GM21528 (cell line): ENCODE results near the gene PTDSS2.
"Not testable (repeated sequence)": the region's sequence is repeated elsewhere in the genome, so short reads cannot be mapped to it uniquely, and the experiment has no call there.

Experiments
- ATAC-seq: cut with Tn5 transposase; IDR thresholded peaks from one replicate; pipeline ENCODE4 v1.9.1; 2021; ENCODE audit warnings: mild to moderate bottlenecking, moderate library complexity; ENCODE audit not compliant: unreplicated experiment, low FRiP score

The PTDSS2 gene

DNA sequence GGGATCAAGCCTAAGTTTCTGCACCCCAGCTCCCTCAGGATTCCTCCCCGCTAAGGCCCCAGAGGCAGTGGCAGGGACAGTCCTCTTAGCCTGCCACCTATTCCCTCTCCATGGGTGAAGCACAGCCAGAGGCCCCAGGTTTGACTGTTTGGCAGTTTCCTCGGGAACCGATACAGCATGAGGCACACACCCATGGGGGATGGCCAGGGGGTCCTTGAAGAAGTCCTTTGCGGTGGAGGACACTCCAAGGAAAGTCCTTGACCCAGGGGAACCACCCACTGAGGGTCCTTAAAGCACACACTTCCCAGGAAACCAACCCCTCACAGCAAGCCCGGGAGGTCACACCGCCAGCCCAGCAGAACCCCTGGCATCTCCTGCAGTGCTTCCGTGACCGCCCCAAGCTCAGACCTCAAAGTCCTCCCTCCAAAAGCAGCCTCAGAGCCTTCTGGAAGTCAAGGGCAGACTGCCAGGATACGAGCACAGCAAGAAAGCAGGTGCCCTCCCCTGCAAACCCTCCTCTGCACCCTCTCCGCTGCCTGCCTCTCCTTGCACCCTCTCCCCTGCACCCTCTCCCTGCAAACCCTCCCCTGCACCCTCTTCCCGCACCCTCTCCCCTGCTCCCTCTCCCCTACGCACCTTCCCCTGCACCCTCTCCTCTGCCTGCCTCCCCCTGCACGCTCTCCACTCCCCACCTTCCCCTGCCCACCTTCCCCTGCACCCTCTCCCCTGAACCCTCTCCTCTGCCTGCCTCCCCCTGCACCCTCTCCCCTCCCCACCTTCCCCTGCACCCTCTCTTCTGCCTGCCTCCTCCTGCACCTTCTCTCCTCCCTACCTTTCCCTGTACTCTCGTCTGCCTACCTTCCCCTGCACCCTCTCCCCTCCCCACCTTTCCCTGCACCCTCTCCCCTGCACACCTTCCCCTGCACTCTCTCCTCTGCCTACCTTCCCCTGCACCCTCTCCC is 36.7 kb upstream of the PTDSS2 start:
- ATAC-seq = no peak

DNA sequence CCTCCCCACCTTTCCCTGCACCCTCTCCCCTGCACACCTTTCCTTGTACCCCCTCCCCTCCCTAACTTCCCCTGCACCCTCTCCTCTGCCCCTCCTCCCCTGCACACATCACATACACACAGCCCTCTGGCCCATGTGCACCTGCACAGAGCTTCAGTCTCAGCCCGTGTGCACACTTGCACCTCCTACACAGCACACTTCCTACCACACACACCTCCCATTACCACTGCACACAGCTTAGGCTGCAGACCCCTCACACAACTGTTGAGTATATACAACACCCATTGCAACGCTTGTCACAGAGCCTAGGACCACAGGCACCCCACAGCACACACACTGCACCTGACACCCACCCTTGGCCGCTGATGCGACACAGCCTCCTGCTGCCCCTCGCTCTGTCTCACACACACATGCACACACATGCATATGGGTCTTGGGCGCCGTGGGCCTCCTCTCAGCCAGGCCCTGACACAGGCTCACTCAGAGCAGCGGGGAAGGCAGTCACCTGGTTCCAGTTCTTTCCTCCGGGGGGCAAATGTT is 35.7 kb upstream of the PTDSS2 start:
- no peak for ATAC-seq

DNA sequence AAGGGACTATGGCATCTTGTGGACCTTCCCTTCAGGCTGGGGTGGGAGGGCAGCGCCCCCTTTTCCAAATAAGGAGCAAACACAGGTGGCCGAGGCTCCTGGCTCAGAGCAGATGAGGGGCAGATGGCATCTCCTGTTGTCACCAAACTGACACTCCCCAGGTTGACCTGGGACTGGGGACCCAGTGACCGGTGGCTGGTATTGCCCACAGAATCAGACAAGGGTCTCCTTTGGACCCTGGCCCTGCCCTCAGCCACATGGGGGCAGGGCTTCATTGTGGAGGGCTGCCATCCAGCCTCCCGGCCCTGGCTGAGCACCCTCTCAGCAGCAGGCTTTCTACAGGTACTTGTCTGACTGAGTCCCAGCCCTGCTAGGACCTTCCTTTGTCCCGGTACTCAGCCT is 34.4 kb upstream of the PTDSS2 start:
- no peak for ATAC-seq

DNA sequence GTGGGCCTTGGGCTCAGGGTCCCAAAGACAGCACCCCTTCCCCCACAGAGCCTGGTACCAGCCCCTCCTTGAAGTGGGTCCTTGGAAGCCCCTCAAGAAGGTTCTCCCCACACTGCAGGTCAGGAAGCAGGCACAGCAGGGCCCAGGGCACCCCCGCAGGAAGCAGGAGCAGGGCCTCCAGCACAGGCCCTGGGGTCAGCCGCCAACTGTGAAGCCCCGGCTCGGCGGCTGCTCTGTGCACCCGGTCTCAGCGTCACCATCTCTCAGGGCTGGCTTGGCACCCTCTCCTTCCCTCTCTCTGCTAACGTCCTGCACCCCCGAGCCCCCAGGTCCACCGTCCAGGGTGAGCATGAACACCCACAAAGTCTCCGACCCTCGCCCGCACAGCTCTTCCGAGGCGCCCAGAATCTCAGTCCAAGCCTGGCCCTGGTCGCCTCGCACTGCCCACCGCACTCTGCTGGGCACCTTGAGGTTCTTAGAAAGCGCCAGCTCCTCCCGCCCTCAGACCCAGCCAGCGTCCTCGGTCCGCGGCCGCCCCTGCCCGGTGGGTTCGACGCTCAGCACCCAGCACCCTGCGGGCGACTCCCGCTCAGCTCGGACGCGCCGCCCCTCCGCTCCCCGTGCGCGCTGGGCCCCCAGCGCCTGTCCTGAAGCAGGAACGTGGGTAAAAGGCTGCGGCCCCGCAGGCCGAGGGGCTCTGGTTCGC is 33.9 kb upstream of the PTDSS2 start:
- no peak for ATAC-seq

DNA sequence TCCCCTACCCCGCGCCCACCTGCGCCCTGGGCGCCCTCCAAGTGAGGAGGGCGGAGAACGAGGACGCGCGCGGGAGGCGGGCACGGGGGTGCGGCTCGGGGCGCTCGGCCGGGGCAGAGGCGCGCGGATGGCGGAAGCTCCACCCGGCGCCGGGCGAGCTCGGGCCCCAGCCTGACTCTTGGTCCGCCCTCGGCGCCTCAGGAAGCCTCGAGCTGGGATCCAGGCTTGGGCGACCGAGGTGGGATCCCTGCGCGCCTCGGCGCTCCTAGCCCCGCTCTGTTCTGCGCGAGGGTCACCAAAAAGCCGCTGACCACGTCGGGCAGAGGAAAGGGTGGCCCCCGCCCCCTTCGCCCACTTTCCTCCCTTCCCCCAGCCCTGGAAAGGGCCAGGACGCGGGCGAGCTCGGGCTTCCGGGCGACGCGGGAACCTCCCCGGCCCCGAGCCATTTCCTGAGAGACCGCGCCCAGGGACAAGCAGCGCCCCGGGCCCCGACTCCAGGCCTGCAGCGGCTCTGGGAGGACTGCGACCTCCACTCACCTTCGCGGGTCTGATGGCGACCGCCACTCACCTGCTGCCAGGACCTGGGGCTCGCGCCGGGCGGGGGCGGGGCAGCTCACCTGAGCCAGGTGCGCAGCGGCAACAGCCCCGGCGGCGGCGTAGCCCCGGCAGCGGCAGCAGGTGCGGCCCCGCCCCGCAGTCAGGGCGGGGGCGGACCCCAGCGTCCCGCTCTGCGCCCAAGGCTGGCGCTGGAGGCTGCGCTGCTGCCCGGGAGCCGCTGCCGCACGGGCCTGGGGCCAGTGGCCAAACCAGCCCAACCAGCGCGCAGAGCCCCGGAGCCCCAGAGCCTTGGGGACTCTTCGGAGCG is 33.1 kb upstream of the PTDSS2 start:
- no peak for ATAC-seq

DNA sequence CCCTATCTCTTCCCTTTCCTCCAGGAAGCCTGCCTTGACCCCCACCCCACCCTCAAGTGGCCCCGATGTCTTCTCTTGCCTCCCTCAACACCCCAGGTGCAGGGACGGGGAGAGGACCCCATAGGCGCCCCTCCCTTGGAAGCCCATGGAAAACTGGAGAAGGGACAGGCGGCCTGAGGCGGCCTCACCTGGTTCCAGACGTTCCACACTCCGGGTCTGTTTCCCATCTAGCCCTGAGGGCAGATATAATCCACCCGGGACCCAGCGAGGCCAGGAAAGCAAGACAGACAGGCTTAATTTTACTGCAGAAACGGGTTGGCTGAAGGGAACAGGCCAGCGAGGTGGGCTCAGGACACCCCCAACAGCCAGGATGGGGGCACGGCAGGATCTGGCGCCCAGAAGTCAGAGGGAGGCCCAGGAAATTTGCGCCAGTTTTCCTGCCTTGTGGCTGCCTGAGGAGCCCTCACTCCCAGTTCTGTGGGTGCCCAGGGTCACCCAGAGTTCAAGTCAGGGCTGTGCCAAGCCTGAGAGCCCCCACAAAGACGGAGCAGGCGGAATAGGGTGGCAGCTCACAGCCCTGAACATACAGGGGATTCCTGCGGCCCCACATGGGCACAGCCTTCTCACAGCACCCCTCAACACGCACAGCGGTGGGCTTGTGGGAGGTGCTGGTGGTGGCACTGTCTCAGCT is 32.3 kb upstream of the PTDSS2 start:
- no peak for ATAC-seq

DNA sequence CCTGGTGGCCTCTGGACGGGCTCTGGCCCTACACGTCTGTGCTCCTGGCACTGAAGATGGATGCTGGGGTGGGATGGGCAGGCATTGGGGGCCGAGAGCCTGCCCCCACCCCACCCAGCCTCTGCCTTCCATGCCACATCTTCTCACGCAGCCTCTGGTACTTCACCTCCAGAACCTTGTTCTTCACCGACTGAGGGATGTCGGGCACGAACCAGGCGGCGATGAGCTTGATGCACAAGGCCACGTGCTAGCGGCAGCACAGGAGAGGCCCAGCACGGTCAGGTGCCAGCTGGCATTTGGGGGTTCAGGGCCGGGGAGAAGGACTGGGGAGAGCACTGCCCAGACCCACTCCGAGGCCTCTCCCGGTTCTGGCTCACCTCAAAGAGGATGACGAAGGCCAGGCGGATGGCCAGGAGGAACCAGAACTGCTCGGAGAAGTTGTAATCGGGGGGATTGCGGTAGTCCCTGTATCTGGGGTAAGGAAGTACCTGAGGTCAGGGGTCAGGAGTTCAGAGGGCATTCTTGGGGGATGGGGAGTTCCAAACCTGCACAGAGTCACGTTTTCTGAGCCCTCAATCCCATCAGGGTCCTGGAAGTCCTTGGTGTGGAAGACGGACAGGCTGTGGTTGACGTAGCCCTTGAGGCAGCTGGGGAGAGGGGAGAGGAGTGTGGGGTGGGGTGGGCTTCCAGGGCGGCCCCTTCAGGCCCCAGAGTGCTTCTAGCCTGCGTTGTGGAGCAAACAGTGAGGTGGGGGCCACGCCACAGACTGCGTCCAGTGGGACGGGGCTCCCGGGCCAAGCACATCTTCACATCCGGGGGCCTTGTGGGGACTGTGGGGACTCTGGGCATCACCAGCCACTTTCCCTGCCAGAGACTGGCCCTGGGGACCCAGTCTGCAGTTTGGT is 31.5 kb upstream of the PTDSS2 start:
- no peak for ATAC-seq

DNA sequence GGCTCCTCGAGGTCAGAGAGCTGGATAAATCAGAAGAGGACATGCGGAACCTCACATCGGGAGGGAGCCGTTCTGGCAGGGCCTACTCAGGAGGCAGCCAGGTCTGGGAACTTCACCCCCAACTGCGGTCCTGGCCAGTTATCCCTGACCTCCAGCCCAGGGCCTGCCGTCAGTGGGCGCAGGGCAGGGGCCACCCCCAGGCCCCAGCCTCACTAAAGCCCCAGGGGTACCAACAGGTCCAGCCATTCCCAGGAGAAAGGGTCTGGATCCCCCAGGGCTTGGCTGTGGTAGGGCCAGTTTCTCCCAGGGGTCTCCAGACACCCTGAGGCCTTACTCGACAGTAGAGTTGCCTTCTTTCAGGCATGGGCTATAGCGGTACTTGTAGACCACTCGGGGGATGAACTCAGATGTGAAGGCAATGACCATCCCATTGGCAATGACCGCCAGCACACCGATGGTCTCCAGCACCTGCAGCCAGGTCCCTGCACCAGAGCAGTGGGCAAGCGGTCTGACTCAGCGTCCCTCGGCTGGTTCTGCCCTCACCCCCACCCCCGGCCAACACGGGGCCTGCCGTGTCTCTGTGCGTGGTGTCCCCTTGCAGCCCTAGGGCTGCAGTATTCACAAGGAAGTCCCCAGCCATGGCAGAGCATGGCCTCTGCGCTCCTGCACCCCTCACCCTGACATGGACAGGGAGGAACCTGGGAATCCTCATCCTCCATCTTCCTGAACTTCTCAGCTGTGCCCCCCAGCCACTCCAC is 30.7 kb upstream of the PTDSS2 start:
- no peak for ATAC-seq

DNA sequence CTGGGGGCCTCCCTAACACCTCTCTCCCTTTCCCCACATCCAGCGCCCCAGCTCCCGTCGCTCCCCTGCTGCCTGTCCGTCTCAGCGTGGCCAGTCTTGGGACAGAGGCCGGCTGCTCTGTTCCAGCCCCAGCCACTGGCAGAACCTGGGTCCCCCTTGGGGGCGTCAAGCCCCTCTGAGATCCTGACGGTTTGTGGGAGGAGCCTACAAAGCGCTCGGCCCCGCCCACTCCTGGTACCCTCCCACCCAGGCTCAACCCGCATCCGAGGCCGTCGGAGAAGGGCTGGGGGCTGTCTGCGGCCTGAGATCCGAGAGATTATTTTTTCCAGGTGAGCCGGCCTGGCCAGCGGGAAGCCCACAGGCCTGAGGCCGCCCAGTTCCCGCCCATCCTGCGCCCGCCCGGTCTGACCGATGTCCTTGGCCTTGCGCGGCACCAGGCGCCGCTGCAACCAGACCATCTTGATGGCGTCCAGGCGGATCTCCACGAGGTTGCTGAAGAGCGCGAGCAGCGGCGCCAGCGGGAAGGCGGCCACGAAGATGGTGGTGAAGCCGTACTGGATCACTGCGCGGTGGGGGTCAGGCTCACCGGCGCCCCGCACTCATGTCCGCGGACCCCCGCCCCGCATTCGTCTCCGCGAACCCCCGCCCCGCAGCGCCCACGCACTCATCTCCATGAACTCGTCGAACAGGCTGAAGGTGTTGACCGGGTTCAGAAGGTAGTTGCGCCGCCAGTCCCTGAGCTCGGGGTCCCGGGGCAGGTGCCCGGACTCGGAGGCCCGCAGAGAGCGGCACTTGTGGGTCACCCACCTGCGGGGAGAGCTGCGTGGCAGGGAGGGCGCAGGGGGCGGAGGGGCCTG is 29.8 kb upstream of the PTDSS2 start:
- ATAC-seq = no peak

DNA sequence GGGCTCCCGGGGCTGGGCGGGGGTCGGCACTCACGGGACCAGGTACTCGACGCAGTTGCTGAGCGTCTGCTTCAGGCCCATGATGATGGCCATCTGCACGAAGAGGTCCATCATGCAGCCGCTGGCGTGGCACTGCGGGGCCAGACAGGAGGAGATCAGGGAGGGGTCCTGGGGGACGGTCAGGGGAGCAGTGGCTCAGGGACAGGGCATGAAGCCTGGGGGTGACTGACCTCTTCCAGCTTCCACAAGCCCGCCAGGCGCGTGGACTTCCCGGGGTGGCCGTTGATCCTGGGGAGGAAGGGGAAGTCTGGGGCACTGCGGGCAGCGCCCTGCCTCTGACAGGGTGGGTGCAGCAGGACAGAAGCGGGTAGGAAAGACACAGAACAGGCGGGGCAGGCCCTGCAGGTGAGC is 29.2 kb upstream of the PTDSS2 start:
- no peak for ATAC-seq

DNA sequence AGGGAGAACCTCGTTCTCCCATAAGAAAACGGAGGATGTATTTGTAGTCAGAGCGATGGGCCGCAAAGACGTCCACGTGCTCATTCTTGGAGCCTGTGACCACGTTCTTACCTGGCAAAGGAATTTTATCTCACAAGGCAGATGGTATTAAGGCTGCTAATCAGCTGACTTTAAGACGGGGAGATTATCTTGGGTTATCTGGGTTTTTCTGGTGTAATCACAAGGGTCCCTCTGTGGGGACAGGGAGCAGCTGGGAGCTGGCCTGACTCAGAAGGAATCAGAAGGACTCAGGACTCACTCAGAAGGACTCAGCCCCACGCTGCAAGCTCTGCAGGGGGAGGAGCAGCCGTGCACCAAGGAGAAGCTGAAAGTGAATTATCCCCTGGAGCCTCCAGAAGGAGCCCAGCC is 27.8 kb upstream of the PTDSS2 start:
- no peak for ATAC-seq

DNA sequence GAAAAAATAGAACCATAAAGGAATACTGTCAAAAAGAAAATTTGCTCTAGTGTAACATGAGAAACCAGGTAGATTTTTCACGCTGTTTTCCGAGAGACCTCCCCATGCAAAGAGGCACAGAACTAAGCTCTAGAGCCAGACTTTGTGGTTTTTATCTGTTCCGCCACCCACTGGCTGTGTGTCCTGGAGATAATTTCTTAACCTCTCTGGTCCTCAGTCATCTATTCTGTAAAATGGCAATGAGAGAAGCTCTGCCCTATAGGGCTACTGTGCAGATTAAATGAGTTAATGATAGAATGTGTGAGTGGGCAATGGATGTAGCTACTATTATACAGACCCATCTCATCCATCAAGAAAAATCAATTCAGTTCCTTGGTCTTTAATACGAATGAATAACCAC is 25.8 kb upstream of the PTDSS2 start:
- ATAC-seq = no peak

DNA sequence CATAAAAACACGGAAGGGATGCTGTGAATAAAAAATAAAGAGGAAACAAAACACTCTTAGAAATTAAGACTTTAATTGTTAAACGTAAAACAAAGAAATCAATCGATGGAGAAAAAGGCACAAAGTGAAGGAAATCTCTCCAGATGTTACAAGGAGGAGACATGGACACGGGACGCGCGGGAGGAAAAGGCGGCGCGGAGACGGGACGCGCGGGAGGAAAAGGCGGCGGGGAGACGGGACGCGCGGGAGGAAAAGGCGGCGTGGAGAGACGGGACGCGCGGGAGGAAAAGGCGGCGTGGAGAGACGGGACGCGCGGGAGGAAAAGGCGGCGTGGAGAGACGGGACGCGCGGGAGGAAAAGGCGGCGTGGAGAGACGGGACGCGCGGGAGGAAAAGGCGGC is 25.3 kb upstream of the PTDSS2 start:
- not testable (repeated sequence) for ATAC-seq

DNA sequence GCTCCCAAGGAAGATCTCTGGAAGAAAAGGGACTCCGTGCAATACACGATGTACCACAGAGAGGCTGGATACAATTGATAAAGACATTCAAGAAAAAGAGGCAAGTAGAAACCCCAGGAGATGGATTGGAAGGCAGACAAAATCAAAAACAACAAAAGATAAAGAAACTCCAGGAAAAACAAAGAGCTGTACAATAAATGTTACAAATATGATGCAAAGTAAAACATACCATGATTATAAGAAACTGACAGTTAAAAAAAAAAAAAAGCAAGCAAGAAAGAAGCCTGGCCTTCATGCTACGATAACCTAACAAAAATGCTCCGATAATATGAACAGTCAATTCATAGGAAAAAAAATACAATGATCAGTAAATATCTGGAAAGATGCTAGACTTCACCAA is 24.8 kb upstream of the PTDSS2 start:
- no peak for ATAC-seq

DNA sequence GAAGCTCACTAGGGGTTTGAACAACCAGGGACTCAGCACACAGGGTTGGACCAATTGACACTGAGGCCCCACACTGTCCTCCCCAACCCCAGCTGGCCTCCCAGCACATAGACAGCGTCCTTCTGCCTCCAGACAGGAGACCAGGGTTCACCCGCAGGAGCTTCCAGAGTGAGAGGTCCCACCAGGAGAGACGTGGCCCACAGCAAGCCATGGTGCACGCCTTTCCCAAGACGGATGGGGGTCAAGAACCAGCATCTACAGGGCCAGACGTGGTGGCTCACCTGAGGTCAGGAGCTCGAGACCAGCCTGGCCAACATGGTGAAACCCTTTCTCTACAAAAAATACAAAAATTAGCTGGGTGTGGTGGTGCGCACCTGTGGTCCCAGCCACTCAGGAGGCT is 23.2 kb upstream of the PTDSS2 start:
- ATAC-seq = no peak

DNA sequence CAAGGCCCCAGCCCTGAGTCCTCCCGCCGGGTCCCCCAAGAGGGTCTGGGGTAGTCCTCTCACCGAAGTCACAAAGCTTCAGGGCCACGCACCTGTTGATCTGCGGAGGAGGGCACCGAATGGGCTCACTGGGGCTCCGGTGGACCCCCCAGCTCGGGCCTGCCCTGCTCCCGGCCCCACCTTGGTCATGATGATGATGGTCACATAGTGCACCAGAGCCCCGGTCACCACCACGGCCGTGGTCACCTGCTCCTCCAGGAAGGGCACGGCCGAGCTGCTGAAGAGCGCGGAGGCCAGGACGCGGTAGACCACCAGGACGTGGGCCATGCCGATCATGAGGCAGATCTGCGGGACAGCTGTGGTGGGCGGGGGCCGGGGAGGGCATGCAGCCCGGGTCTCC is 21.8 kb upstream of the PTDSS2 start:
- no peak for ATAC-seq

DNA sequence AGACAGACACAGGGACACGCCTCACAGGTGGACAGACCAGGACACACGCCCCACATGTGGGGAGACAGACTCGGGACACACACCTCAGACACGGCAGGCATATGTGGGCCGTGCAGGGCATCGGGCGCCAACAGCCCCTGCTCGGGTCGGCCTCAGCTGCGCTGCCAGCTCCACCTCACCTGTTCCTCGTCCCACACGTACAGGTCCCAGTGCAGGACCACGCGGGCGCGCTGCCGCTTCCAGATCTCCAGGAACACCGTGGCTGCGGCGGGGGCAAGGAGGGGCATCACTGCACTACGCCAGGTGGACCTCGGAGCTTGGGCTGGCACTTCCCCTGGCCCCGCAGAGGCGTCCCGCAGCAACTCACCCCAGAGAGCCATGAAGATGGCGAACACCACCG is 20.7 kb upstream of the PTDSS2 start:
- ATAC-seq = no peak
